ENCODE results near the gene HIP1. TPM values are rescaled to one million over a fixed set of nuclear protein-coding genes. Genes with fewer than 3 reads are reported as not detected.

The HIP1 gene
- total and polyA plus RNA-seq, 9 of the 15 experiments (the other 6 are each of a cell fraction or from before 2014, with no cell fraction given), result 2.4 to 13.7 (median 9.5) TPM

GRCh38 chr7:75596727-75597614 lies 141.8 kb downstream of the HIP1 start (continued):
- TF ChIP-seq MCM7 (IDR thresholded peaks at IDR 0.05), result no peak
- no peak for TF ChIP-seq ZNF717 (CRISPR knock-in tag; IDR thresholded peaks at IDR 0.05)
- TF ChIP-seq KDM5B (IDR thresholded peaks at IDR 0.05; ENCODE audit: insufficient replicate concordance, low read depth, low read length), result no peak
- no peak for TF ChIP-seq PML (IDR thresholded peaks at IDR 0.05; ENCODE audit: low read length)
- no peak for TF ChIP-seq ZNF57 (CRISPR knock-in tag; IDR thresholded peaks at IDR 0.05)
- TF ChIP-seq ILF3 (IDR thresholded peaks at IDR 0.05; ENCODE audit: borderline replicate concordance), result no peak
- no peak for TF ChIP-seq PRDM10 (IDR thresholded peaks at IDR 0.05; ENCODE audit: partially characterized antibody)
- TF ChIP-seq HDAC3 (IDR thresholded peaks at IDR 0.05; ENCODE audit: borderline replicate concordance, partially characterized antibody), result no peak
- TF ChIP-seq FOSL1 (tag; conservative IDR thresholded peaks at IDR 0.05), result peak; percentile 92
- no peak for TF ChIP-seq LCOR (CRISPR knock-in tag; IDR thresholded peaks at IDR 0.05)
- no peak for TF ChIP-seq ARID2 (IDR thresholded peaks at IDR 0.05)
- TF ChIP-seq GABPA (tag; conservative IDR thresholded peaks at IDR 0.05; ENCODE audit: low read depth), result no peak
- no peak for TF ChIP-seq PTBP1 (IDR thresholded peaks at IDR 0.05; ENCODE audit: low read depth, low read length)
- TF ChIP-seq ZNF551 (CRISPR knock-in tag; IDR thresholded peaks at IDR 0.05), result no peak
- no peak for TF ChIP-seq ZBED1 (IDR thresholded peaks at IDR 0.05)
- no peak for TF ChIP-seq ZNF699 (CRISPR knock-in tag; IDR thresholded peaks at IDR 0.05; ENCODE audit: insufficient replicate concordance)
- no peak for TF ChIP-seq BACH1 (tag; IDR thresholded peaks at IDR 0.05)
- no peak for TF ChIP-seq ZNF695 (CRISPR knock-in tag; IDR thresholded peaks at IDR 0.05)
- TF ChIP-seq ATF3 (IDR thresholded peaks at IDR 0.05), result peak; percentile 82
- TF ChIP-seq ATF3 (CRISPR knock-in tag; conservative IDR thresholded peaks at IDR 0.05), result no peak
- TF ChIP-seq ZNF239 (CRISPR knock-in tag; IDR thresholded peaks at IDR 0.05), result no peak
- no peak for TF ChIP-seq THAP7 (CRISPR knock-in tag; IDR thresholded peaks at IDR 0.05)
- no peak for TF ChIP-seq ATF1 (CRISPR knock-in tag; IDR thresholded peaks at IDR 0.05)
- TF ChIP-seq ATF1 (tag; IDR thresholded peaks at IDR 0.05), result no peak
